ENCODE measurements around the gene PSEN1. TPM values are rescaled to one million over a fixed set of nuclear protein-coding genes. Genes with fewer than 3 reads are reported as not detected.

PSEN1 gene
- total and polyA plus RNA-seq, 2 donors (not counting 3 experiments of a cell fraction or from before 2014, with no cell fraction given) = 16.5 to 36.8 TPM

GRCh38 chr14:73258845-73259611 is 122.7 kb downstream of the PSEN1 start:
- no peak for TF ChIP-seq FOS (IDR thresholded peaks at IDR 0.05; ENCODE audit: borderline replicate concordance, insufficient read depth, low read length)
- TF ChIP-seq POLR2AphosphoS5 (IDR thresholded peaks at IDR 0.05; ENCODE audit: insufficient read depth, low read depth, low read length) = no peak
- TF ChIP-seq EZH2 (IDR thresholded peaks at IDR 0.05; ENCODE audit: borderline replicate concordance, low read depth, low read length, severe bottlenecking) = no peak
- no peak for TF ChIP-seq GATA2 (IDR thresholded peaks at IDR 0.05; ENCODE audit: insufficient read depth, insufficient read length, low read depth, low read length)
- TF ChIP-seq POLR2A (IDR thresholded peaks at IDR 0.05; ENCODE audit: low read depth, low read length) = no peak
- TF ChIP-seq JUN (IDR thresholded peaks at IDR 0.05; ENCODE audit: borderline replicate concordance, insufficient read depth, insufficient read length, low read depth) = no peak
- no peaks in the 10 kb centered on the region for H3K9me3 ChIP-seq (replicated peaks; ENCODE audit: control insufficient read depth, insufficient read depth, low read length)
- no peak for DNase-seq (ENCODE audit: low read depth, low spot score)
- no peak overlapping the region for H3K9ac ChIP-seq (replicated peaks; ENCODE audit: extremely low read depth, insufficient read depth, low read length)
- dilution Hi-C loops (cut with MboI; ENCODE audit: extremely low pct_ligation_motif_present, low sequenced_read_pairs) (no loop called here), intact Hi-C loops (cut with micrococcal nuclease) (no loop called here)
- H3K27me3 ChIP-seq (ENCODE audit: control insufficient read depth in 2 of 2, insufficient read depth in 2 of 2, low read length in 2 of 2) = no peaks in the 10 kb centered on the region
- H4K20me1 ChIP-seq (replicated peaks; ENCODE audit: control insufficient read depth, extremely low read depth, insufficient read depth, low read length) = no peaks in the 10 kb centered on the region
- H3K9me1 ChIP-seq (replicated peaks; ENCODE audit: control insufficient read depth, extremely low read depth, insufficient read depth, low read length) = no peaks in the 10 kb centered on the region
- no peak overlapping the region for H3K4me3 ChIP-seq (replicated peaks in 1 of 3; ENCODE audit: insufficient read depth in 1 of 3, low read depth in 1 of 3, low read length in 3 of 3)
- no peak overlapping the region for H3K4me2 ChIP-seq (ENCODE audit: insufficient read depth, low read length)
- BruUV-seq (replicated peaks) = no TSS peak
- no peak overlapping the region for H3K27ac ChIP-seq (ENCODE audit: insufficient read depth, low read depth, low read length)
- no peaks in the 10 kb centered on the region for H3K36me3 ChIP-seq (ENCODE audit: control insufficient read depth in 2 of 2, extremely low read depth in 1 of 2, insufficient read depth in 2 of 2, low read length in 2 of 2)
- H3K4me1 ChIP-seq (ENCODE audit: control insufficient read depth, extremely low read depth, insufficient read depth, low read length) = no peaks in the 10 kb centered on the region
- POLR2A ChIA-PET = no interaction called here
- no peaks in the 10 kb centered on the region for H3K79me2 ChIP-seq (ENCODE audit: control insufficient read depth, insufficient read depth, low read length)
- no peak for FAIRE-seq
- CTCF ChIA-PET = interaction anchor here (1.3 kb wide), 1 partner anchor 213 kb away, joined by 3 read pairs; no protein-coding TSS in a partner anchor
- no peak overlapping the region for H2AFZ ChIP-seq (ENCODE audit: low read depth, low read length)

DNA sequence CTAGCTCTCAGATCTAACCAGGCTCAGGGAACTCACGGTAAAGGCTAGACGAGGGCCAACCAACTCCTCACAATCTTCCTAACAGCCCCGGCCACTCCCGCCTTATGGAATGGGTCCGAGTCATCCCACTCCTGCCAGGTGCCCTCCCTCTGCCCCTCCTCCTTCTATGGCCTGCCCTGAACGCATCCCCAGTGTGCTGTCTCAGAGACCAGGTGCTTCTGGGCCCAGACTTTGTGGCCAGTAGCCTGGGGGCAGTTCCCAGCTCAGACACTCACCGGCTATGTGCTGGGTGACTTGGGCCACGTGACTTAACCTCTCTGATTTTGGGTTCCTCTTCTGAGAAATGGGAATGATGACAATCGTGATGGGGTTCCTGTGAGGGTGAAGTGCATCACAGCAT is 123.5 kb downstream of the PSEN1 start:
- no peak overlapping the region for H3K9ac ChIP-seq (replicated peaks; ENCODE audit: extremely low read depth, insufficient read depth, low read length)
- H3K27me3 ChIP-seq (ENCODE audit: control insufficient read depth in 2 of 2, insufficient read depth in 2 of 2, low read length in 2 of 2) = no peaks in the 10 kb centered on the region
- no peak overlapping the region for H3K4me2 ChIP-seq (ENCODE audit: insufficient read depth, low read length)
- intact Hi-C loops (cut with micrococcal nuclease) (no loop called here), dilution Hi-C loops (cut with MboI; ENCODE audit: extremely low pct_ligation_motif_present, low sequenced_read_pairs) (no loop called here)
- TF ChIP-seq EZH2 (IDR thresholded peaks at IDR 0.05; ENCODE audit: borderline replicate concordance, low read depth, low read length, severe bottlenecking) = no peak
- no peak for TF ChIP-seq GATA2 (IDR thresholded peaks at IDR 0.05; ENCODE audit: insufficient read depth, insufficient read length, low read depth, low read length)
- TF ChIP-seq POLR2A (IDR thresholded peaks at IDR 0.05; ENCODE audit: low read depth, low read length) = no peak
- TF ChIP-seq, protein P1, sequence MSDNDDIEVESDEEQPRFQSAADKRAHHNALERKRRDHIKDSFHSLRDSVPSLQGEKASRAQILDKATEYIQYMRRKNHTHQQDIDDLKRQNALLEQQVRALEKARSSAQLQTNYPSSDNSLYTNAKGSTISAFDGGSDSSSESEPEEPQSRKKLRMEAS (IDR thresholded peaks at IDR 0.05; ENCODE audit: insufficient read depth, insufficient read length) = no peak
- TF ChIP-seq POLR2AphosphoS5 (IDR thresholded peaks at IDR 0.05; ENCODE audit: insufficient read depth, low read depth, low read length) = no peak
- no peak for TF ChIP-seq CTCF (IDR thresholded peaks at IDR 0.05; ENCODE audit: extremely low read depth in 1 of 2, insufficient read depth in 1 of 2, low read depth in 1 of 2, low read length in 2 of 2)
- TF ChIP-seq FOS (IDR thresholded peaks at IDR 0.05; ENCODE audit: borderline replicate concordance, insufficient read depth, low read length) = no peak
- no peak for TF ChIP-seq JUN (IDR thresholded peaks at IDR 0.05; ENCODE audit: borderline replicate concordance, insufficient read depth, insufficient read length, low read depth)
- TF ChIP-seq MYC (IDR thresholded peaks at IDR 0.05; ENCODE audit: low read depth, low read length) = no peak
- H3K4me3 ChIP-seq (replicated peaks in 1 of 3; ENCODE audit: insufficient read depth in 1 of 3, low read depth in 1 of 3, low read length in 3 of 3) = no peak overlapping the region
- no peaks in the 10 kb centered on the region for H3K9me3 ChIP-seq (replicated peaks; ENCODE audit: control insufficient read depth, insufficient read depth, low read length)
- ChIA-PET CTCF (no interaction called here), POLR2A (no interaction called here)
- DNase-seq (ENCODE audit: low read depth, low spot score) (no peak), FAIRE-seq (no peak)
- no peaks in the 10 kb centered on the region for H3K9me1 ChIP-seq (replicated peaks; ENCODE audit: control insufficient read depth, extremely low read depth, insufficient read depth, low read length)
- H3K4me1 ChIP-seq (ENCODE audit: control insufficient read depth, extremely low read depth, insufficient read depth, low read length) = no peaks in the 10 kb centered on the region
- no peaks in the 10 kb centered on the region for H3K79me2 ChIP-seq (ENCODE audit: control insufficient read depth, insufficient read depth, low read length)
- no peak overlapping the region for H2AFZ ChIP-seq (ENCODE audit: low read depth, low read length)
- no peaks in the 10 kb centered on the region for H4K20me1 ChIP-seq (replicated peaks; ENCODE audit: control insufficient read depth, extremely low read depth, insufficient read depth, low read length)
- no peaks in the 10 kb centered on the region for H3K36me3 ChIP-seq (ENCODE audit: control insufficient read depth in 2 of 2, extremely low read depth in 1 of 2, insufficient read depth in 2 of 2, low read length in 2 of 2)
- no TSS peak for BruUV-seq (replicated peaks)
- no peak overlapping the region for H3K27ac ChIP-seq (ENCODE audit: insufficient read depth, low read depth, low read length)

All from endothelial cell of umbilical vein (primary cell).